GM10266 (cell line): ENCODE measurements around the gene DYNLT2.

Experiments
- DNase-seq: peaks from one replicate; pipeline ENCODE4 v3.0.0; 2012; ENCODE audit errors: extremely low spot score
- TF ChIP-seq, protein P1 (sequence below): IDR thresholded peaks from 2 replicates; pipeline ENCODE4 v1.5.1; 2012; ENCODE audit warnings: mild to moderate bottlenecking, low read depth; ENCODE audit not compliant: control insufficient read depth, insufficient read depth; ENCODE audit errors: missing control alignments

DYNLT2 gene

GRCh38 chr6:169723200-169723909 is 28.0 kb downstream of the DYNLT2 start:
- DNase-seq: peak; percentile 73
- TF ChIP-seq, protein P1, sequence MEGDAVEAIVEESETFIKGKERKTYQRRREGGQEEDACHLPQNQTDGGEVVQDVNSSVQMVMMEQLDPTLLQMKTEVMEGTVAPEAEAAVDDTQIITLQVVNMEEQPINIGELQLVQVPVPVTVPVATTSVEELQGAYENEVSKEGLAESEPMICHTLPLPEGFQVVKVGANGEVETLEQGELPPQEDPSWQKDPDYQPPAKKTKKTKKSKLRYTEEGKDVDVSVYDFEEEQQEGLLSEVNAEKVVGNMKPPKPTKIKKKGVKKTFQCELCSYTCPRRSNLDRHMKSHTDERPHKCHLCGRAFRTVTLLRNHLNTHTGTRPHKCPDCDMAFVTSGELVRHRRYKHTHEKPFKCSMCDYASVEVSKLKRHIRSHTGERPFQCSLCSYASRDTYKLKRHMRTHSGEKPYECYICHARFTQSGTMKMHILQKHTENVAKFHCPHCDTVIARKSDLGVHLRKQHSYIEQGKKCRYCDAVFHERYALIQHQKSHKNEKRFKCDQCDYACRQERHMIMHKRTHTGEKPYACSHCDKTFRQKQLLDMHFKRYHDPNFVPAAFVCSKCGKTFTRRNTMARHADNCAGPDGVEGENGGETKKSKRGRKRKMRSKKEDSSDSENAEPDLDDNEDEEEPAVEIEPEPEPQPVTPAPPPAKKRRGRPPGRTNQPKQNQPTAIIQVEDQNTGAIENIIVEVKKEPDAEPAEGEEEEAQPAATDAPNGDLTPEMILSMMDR: no peak

DNA sequence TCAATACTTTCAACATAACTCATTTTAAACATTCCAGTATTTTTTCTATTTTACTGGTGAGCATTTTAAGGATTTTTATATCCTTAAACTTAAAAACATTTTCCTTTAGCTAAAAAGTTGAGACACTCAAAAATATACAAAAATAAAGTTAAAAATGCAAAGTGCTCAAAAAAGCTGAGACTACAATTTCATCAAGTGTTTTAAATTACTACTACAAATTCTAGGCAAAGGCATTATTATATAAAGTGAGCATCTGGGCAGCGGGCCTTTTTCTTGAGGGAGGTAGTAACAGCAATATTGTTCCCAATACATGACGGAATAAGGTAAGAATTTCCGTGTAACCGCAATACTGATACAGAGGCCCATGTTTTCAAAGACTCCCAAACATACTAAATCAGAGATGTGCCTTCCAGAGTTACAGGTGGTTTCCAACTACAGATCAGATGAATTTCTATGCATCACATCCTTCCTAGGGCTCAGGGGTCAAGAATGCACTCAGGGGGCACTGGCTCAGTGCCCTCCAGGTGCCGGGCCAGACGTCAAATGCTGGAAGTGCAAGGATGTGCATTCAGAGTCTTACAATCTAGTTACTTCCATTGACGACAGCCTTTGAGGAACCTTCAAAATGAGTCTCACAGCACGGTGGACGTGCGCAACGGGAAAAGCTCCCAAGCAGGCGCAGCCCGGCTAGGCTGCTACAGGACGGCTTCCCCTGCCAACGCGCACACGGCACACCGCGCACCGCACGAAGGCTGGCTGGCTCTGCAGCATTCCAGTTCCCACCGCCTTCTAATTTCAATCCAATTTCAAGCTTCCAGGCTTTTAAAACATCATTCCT is 28.8 kb downstream of the DYNLT2 start:
- peak; percentile 35 for DNase-seq

GRCh38 chr6:169720207-169720855 is 31.0 kb downstream of the DYNLT2 start:
- no peak for DNase-seq
- TF ChIP-seq, protein P1: no peak

More for the DNA sequence above, 28.8 kb downstream of the DYNLT2 start:
- TF ChIP-seq, protein P1: no peak

- no peak for DNase-seq
- TF ChIP-seq, protein P1: no peak
These were observed 32.3 kb downstream of the DYNLT2 start for GRCh38 chr6:169719117-169719516.

DNA sequence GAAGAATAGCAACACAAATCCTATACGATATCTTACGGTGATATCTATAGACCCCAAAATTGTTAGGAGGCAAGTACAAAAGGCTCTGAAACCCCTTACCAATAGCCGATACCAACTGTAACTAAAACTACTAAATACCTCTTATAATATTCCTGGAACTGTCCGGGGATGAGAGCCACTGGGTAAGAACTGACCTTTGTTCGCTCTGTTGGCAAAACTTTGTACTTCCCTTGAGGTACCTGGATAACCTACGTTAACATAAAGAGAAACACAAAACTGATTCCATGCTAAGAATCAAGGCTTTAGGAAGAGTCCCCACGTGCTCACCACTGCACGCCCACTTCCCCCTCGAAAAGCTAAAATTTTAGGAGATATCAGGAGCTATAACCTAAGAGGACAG is 36.8 kb downstream of the DYNLT2 start:
- DNase-seq: no peak
- TF ChIP-seq, protein P1: no peak

- no peak for DNase-seq
- TF ChIP-seq, protein P1: no peak
These were observed 37.2 kb downstream of the DYNLT2 start for GRCh38 chr6:169714178-169714577.
